ENCODE data around the gene SPACA7.

The SPACA7 gene

GRCh38 chr13:112465251-112466131, 89.3 kb downstream of the SPACA7 start:
- no peak for DNase-seq (ENCODE audit: low read depth in 2 of 2)

GRCh38 chr13:112466132-112467058, 90.2 kb downstream of the SPACA7 start:
- no peak for DNase-seq (ENCODE audit: low read depth in 2 of 2)

- no peak for DNase-seq (ENCODE audit: low read depth in 2 of 2)
Measured at GRCh38 chr13:112467236-112467635, 91.1 kb downstream of the SPACA7 start.

- DNase-seq (ENCODE audit: low read depth in 2 of 2): no peak
Measured at GRCh38 chr13:112468069-112468468, 91.9 kb downstream of the SPACA7 start.

- DNase-seq (ENCODE audit: low read depth in 2 of 2): no peak
Measured at GRCh38 chr13:112469071-112469745, 93.1 kb downstream of the SPACA7 start.

- DNase-seq (ENCODE audit: low read depth in 2 of 2): no peak
Measured at GRCh38 chr13:112473818-112474217, 97.7 kb downstream of the SPACA7 start.

GRCh38 chr13:112474869-112475268, 98.7 kb downstream of the SPACA7 start:
- DNase-seq (ENCODE audit: low read depth in 2 of 2): no peak

- no peak for DNase-seq (ENCODE audit: low read depth in 2 of 2)
Measured at GRCh38 chr13:112475889-112476288, 99.7 kb downstream of the SPACA7 start.

- no peak for DNase-seq (ENCODE audit: low read depth in 2 of 2)
Measured at GRCh38 chr13:112477070-112477619, 101.0 kb downstream of the SPACA7 start.

GRCh38 chr13:112479389-112479788, 103.2 kb downstream of the SPACA7 start:
- DNase-seq (ENCODE audit: low read depth in 2 of 2): no peak

GRCh38 chr13:112481458-112481857, 105.3 kb downstream of the SPACA7 start:
- no peak for DNase-seq (ENCODE audit: low read depth in 2 of 2)

GRCh38 chr13:112483299-112483698, 107.1 kb downstream of the SPACA7 start:
- no peak for DNase-seq (ENCODE audit: low read depth in 2 of 2)

Measured in stimulated activated CD4-positive, alpha-beta T cell treated with anti-CD3 and anti-CD28 coated beads, Interleukin-15, amount 100 ng/mL, for 48 hours (primary cell).